Activated CD4-positive, alpha-beta T cell treated with anti-CD3 and anti-CD28 coated beads, Interleukin-2, amount 50 U/mL, for 1 hour (primary cell): Measurements from ENCODE around the gene FAM171A1.
A peak's percentile ranks its signal among the peaks of the same experiment; 100 is the strongest.
"Not testable (repeated sequence)": the region's sequence is repeated elsewhere in the genome, so short reads cannot be mapped to it uniquely, and the experiment has no call there.

ENCODE experiments used
- DNase-seq: peaks from one replicate; pipeline ENCODE4 v3.0.0-alpha.2; 2020

The FAM171A1 gene

DNA sequence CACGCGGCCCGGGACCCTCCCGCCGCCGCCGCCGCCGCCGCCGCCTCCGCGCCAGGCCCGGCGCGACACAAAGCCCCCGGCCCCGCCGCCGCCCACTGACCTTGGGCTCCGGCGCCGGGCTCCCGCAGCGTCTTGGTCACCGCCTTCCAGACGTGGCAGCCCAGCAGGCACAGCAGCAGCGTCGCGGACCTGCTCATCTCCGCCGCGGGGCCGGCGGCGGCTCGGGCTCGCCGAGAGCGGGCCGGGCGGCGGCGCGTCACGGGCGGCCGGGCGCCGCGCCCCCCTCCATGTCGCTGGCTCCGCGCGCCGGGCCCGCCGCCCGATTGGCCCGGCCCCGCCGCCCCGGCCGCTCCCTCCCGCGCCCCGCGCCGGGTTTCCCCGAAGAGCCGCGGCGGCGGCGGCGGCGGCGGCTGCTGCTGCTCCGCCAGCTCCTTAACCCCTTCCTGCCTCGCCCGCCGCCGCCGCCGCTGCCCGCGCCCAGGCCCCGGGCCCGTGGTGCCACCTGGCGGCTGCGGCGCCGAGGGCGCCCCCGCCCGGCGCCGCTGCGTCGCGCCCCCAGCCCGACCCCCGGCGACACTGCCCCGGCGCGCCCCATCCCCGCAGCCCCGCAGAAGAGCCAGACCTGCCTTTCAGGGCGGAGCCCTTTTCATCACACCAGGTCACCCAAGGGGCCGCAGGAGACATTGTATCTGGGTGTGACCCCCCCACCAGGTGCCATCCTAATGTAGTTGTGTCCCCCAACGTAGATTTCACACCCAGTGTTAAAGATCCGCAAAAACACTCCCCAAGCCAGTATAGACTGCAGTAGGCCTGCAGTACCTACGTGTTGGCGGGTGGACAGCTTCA, at the start of gene FAM171A1:
FAM171A1 (minus strand) TSS at position 434 of the 846 bp plus-strand sequence; CDS start at position 197, 237 bp downstream.
- peak; percentile 62 for DNase-seq

GRCh38 chr10:15420858-15421257, 49.8 kb upstream of the FAM171A1 start:
- no peak for DNase-seq

- peak; percentile 10 for DNase-seq
These were observed 48.3 kb upstream of the FAM171A1 start for GRCh38 chr10:15419279-15419874.

DNA sequence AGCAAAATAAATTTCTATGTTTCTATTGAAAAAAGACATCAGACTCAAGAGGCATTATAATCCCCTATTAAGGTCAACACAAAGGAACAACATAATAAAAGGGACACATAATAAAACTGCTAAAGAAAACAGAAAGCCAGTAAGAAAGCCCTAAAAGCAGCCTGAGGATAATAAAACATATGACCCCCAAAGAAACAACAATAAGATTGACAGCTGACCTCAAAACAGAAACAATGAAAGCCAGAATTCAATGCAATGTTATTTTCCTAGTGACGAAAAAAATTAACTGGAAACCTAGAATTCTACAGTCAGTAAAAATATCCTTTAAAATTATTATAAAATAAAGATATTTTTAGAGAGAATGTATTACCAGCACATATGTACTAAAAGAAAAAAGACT, 44.9 kb upstream of the FAM171A1 start:
- no peak for DNase-seq

GRCh38 chr10:15411010-15411409, 39.9 kb upstream of the FAM171A1 start:
- DNase-seq = no peak

DNA sequence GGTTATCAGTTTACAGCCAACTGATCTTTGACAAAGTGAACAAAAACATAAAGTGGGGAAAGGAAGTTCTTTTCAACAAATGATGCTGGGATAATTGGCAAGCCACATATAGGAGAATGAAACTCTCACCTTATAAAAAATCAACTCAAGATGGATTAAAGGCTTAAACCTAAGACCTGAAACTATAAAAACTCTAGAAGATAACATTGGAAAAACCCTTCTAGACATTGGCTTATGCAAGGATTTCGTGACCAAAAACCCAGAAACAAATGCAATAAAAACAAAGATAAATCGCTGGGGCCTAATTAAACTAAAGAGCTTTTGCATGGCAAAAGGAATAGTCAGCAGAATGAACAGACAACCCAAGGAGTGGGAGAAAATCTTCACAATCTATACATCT, 38.3 kb upstream of the FAM171A1 start:
- not testable (repeated sequence) for DNase-seq

DNA sequence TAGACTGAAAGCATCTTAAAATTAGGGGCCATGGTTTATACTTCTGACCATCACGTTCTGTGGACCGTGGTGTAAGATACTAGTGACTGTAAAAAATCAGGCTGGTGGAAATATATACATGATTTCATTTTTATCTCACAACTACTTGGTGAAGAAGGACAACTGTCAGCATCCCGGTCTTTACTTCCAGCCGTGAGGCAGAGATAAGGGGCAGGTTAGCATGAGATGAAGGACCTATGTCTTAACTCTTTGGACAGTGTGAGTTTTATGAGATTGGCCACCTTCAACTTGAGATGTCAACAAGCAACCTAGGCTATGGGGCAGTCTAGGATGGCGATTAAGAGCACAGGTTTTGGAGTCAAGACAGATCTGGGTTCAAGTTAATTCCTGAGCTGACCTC, 37.5 kb upstream of the FAM171A1 start:
- no peak for DNase-seq

DNA sequence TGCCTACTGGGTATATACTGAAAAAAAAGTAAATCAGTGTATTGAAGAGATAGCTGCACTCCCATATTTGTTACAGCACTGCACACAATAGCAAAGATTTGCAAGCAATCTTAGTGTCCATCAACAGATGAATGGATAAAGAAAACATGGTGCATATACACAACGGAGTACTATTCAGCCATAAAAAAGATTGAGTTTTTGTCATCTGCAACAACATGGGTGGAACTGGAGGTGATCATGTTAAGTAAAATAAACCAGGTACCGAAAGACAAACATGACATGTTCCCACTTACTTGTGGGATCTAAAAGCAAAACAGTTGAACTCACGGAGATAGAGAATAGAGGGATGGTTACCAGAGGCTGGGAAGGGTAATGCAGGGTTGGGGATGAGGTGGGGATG, 34.2 kb upstream of the FAM171A1 start:
- no peak for DNase-seq

- no peak for DNase-seq
These were observed 30.3 kb upstream of the FAM171A1 start for GRCh38 chr10:15401382-15401781.

DNA sequence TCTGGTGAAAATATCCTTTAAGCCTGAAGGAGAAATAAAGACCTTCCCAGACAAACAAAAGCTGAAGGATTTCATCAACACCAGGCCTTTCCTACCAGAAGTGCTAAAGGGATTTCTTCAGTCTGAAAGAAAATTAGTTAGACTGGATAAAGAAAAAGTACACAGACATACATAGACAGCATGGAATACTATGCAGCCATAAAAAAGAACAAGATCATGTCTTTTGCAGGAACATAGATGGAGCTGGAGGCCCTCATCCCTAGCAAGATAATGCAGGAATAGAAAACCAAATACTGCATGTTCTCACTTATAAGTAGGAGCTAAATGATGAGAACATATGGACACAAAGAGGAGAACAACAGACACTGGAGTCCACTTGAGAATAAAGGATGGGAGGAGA, 29.4 kb upstream of the FAM171A1 start:
- not testable (repeated sequence) for DNase-seq

- no peak for DNase-seq
These were observed 28.1 kb upstream of the FAM171A1 start for GRCh38 chr10:15399060-15399661.

DNA sequence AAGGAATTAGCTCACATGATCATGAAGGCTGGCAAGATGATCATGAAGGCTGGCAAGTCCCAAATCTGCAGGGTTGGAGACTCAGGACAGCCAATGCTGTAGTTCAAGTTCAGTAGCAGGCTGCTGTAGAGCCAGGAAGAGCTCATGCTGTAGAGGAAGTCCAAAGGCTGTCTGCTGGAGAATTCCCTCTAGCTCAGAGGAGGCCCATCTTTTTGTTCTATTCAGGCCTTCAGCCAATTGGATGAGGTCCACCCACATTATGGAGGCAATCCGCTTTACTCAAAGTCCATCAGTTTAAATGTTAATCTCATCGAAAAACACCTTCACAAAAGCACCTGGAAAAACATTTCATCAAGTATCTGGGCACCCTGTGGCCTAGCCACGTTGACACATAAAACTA, 24.8 kb upstream of the FAM171A1 start:
- no peak for DNase-seq

GRCh38 chr10:15393139-15393825, 22.2 kb upstream of the FAM171A1 start:
- no peak for DNase-seq

GRCh38 chr10:15391491-15391890, 20.4 kb upstream of the FAM171A1 start:
- no peak for DNase-seq

DNA sequence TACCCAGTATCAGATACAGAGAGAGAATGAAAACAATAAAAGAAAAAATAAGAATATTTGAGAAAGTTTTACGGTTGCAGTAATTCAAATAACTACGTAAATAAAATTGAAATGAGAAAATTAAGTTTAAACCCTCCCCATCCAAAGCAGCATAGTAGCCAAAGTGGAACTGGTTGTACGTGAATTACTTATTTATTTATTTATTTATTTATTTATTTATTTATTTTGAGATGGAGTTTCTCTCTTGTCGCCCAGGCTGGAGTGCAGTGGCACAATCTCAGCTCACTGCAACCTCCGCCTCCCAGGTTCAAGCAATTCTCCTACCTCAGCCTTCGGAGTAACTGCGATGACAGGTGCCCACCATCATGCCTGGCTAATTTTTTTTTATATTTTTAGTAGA, 17.1 kb upstream of the FAM171A1 start:
- DNase-seq = not testable (repeated sequence)

DNA sequence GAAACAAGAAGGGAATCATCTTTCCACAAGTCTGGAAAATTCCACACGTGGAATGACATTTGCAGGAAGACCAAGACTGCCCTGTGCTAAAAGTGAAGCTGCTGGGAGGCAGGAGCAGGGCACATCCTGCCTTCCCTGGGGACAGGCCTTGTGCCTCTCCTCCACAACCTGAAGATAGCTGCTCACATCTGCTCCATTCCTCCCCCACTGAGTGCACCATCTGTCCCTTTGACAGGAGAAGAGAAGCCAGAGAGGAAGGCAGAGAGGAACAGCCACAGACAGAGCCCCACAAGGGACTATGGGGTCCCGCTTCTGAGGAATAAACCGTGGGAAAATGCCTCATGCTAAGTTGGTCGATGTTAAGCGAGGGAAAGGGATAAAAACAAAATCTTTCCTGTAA, 15.9 kb upstream of the FAM171A1 start:
- DNase-seq = no peak

DNA sequence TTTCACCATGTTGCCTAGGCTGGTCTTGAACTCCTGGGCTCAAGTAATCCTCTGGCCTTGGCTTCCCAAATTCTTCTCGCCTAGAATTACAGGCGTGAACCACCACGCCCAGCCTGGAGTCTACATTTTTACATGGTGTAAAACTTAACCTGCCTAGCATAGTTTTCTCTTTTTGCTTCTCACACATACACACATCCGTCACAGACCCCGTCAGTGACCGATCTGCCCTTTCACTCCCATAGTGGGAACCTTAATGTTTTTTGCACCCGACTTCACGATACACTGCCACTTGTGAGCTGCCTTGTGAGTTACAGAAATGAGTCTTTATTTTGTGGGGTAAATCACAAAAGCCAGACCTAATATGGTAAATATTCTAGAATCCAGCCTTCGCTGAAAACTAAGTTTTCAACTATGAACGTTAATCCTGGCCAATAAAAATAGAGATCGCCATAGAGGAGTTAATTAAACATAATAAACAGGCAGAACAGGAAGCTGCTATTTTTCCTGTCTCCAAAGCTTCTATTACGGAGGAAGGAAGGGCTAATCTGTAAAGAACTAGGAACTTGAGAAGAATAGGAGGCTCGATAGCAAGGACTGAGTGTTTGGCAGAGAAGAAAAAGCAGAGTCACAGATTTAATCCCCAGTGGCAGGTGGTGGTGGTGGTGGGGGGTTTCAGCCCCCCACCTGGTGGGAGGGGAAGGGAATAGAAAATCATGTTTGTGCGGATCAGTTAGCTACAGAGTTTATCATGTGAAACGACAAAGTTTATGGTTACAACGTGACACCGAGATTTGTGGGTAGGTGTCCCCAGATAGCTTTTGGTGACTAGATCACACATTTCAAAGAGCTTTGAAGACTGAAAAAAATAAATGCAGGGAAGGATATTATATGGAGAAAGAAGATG, 14.7 kb upstream of the FAM171A1 start:
- DNase-seq = no peak

DNA sequence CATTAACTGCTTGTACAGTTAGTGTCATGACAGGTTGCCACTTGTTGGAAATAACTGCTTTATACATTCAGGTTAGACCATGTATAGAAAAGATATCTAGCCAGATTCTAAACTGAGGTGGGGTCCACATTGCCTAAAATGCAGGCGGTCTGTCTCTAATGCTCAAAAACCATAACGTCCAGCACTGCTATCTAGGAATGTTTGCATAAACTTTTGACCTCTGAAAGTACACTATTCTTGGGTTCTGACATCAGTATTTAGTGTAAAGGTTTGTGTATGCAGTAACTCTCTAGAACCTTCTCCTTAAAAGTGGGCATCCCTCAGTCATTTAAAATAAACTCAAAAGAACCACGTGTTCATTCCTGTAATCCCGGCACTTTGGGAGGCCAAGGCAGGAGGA, 10.3 kb upstream of the FAM171A1 start:
- DNase-seq = no peak

DNA sequence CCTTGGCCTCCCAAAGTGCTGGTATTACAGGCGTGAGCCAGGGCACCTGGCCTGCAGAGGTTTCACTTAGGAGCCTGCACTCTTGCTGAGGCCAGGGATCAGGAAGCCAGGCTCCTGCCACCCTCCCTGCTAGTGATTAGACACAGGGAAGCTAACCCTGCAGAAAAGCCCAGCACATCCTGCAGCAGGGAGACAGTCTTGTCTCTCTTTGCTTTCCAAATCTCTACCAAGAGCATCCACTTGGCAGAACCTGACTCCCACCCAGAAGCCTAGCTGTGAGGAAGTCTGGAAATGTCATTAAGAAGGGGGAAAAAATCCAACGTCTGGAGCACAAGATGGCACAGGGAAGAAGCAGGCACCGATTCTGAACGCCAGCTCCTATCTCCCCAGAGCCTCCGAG, 8.0 kb upstream of the FAM171A1 start:
- no peak for DNase-seq

- DNase-seq = no peak
These were observed 7.5 kb upstream of the FAM171A1 start for GRCh38 chr10:15378569-15378968.

DNA sequence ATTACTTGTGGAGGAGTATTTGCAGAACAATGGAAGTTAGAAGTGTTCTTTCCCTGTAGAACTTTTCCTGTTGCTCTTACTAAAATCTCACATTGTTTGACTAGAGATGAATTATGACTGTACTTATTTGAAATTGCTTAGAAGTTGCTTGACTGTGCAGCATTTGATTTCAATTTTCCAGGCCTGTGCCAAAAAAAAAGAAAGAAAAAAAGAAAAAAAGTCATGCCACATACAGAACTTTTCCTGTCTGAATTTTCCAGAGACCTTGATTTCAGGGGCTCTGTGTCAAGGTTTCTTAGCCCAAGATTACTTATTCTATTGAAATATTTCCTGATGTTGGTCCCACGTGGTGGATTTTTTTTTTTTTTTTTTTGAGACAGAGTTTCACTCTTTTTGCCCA, 3.5 kb upstream of the FAM171A1 start:
- no peak for DNase-seq

DNA sequence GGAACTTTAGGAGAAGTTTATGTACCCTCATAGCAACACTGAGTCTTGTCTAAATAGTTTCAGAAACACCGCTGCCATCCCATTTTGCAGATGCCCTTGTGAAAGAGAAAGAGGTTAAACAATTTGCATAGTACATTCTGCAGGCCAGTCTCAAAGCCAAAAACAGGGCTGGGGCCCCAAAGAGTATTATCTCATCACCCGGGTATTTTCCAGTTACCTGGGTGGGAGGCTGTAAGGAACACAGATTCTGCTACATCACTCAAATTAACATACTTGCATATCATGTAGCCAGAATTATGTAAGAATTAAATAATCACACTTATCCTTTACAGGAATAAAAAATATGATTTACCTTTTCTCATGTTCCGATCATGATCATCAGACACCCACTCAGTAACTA, 3.1 kb upstream of the FAM171A1 start:
- no peak for DNase-seq
